Neutrophil (primary cell): ENCODE measurements around the gene NDRG3.

Experiments
- H3K27ac ChIP-seq: fragments of 200-600 bp; sonication (generic); 2 replicates; pipeline ENCODE4 v1.5.1; 2016; ENCODE audit warnings: mild to moderate bottlenecking, moderate library complexity
- H3K27me3 ChIP-seq: fragments of 200-600 bp; sonication (generic); 2 replicates; pipeline ENCODE4 v1.6.0; 2016; ENCODE audit warnings: mild to moderate bottlenecking
- H3K36me3 ChIP-seq: fragments of 200-600 bp; sonication (generic); 2 replicates; pipeline ENCODE4 v1.5.1; 2017
- H3K4me1 ChIP-seq, 2 experiments: fragments of 200-600 bp in 1 of 2; sonication (generic) in 1 of 2; 1 replicate in 1 of 2; 2 replicates in 1 of 2; pipeline versions ENCODE4 v1.5.1 to v1.6.1; 2013 to 2016; ENCODE audit warnings: low read depth in 1 of 2, low read length in 1 of 2, mild to moderate bottlenecking in 1 of 2, moderate library complexity in 1 of 2; ENCODE audit not compliant: control insufficient read depth in 1 of 2, insufficient read depth in 1 of 2
- H3K4me3 ChIP-seq, 2 experiments: fragments of 200-600 bp in 1 of 2; sonication (generic) in 1 of 2; 1 replicate in 1 of 2; 2 replicates in 1 of 2; pipeline ENCODE4 v1.5.1; 2013 to 2016; ENCODE audit warnings: low read depth in 1 of 2, low read length in 1 of 2, mild to moderate bottlenecking in 1 of 2, moderate library complexity in 1 of 2
- H3K9me3 ChIP-seq: fragments of 200-600 bp; sonication (generic); 2 replicates; pipeline ENCODE4 v1.5.1; 2016
- CTCF ChIP-seq: fragments of 200-600 bp; sonication (generic); IDR thresholded peaks from 2 replicates; pipeline ENCODE4 v1.5.1; 2016; ENCODE audit warnings: antibody characterized with exemption

NDRG3 gene

GRCh38 chr20:36647196-36648121 lies 98.4 kb downstream of the NDRG3 start:
- peaks cover 8% of the 10 kb centered on the region for H3K36me3 ChIP-seq
- peaks cover 12 to 13% of the 10 kb centered on the region in 2 experiments for H3K4me1 ChIP-seq
- no peak for TF ChIP-seq CTCF
- H3K4me3 ChIP-seq, result no peak overlapping the region
- peak overlapping the region; percentile 13 for H3K27ac ChIP-seq
- no peaks in the 10 kb centered on the region for H3K27me3 ChIP-seq
- H3K9me3 ChIP-seq, result no peaks in the 10 kb centered on the region

GRCh38 chr20:36646678-36647077 lies 99.2 kb downstream of the NDRG3 start:
- peaks cover 4% of the 10 kb centered on the region for H3K36me3 ChIP-seq
- H3K27ac ChIP-seq, result peak overlapping the region; percentile 72
- TF ChIP-seq CTCF, result no peak
- H3K4me3 ChIP-seq, result no peak overlapping the region
- peaks cover 12 to 13% of the 10 kb centered on the region in 2 experiments for H3K4me1 ChIP-seq
- no peaks in the 10 kb centered on the region for H3K9me3 ChIP-seq
- H3K27me3 ChIP-seq, result no peaks in the 10 kb centered on the region

- peak within 1 kb of the TSS; percentile 72 for H3K27ac ChIP-seq
Measured at GRCh38 chr20:36645998-36646397, 99.9 kb downstream of the NDRG3 start, which contains the start of gene SLA2. TSS of gene SLA2 (minus strand) at chr20:36646196. CDS start at chr20:36641335, 4,861 bp downstream.

GRCh38 chr20:36645353-36645752 lies 100.5 kb downstream of the NDRG3 start:
- H3K36me3 ChIP-seq, result no peaks in the 10 kb centered on the region
- H3K4me3 ChIP-seq, result no peak overlapping the region

More at GRCh38 chr20:36645998-36646397, 99.9 kb downstream of the NDRG3 start, which contains the start of gene SLA2:
- no peaks in the 10 kb centered on the region for H3K27me3 ChIP-seq
- peak within 1 kb of the TSS; percentile 16 to 26 for H3K4me3 ChIP-seq
- no peaks in the 10 kb centered on the region for H3K36me3 ChIP-seq
- no peak for TF ChIP-seq CTCF
- no peaks in the 10 kb centered on the region for H3K9me3 ChIP-seq
- peaks cover 12 to 13% of the 10 kb centered on the region in 2 experiments for H3K4me1 ChIP-seq

GRCh38 chr20:36644706-36645095 lies 101.2 kb downstream of the NDRG3 start:
- Histone ChIP-seq H3K27me3 (no peaks in the 10 kb centered on the region), H3K27ac (no peak overlapping the region), H3K9me3 (no peaks in the 10 kb centered on the region), H3K36me3 (no peaks in the 10 kb centered on the region), H3K4me1 (peaks cover 12 to 13% of the 10 kb centered on the region in 2 experiments), H3K4me3 (no peak overlapping the region)
- no peak for TF ChIP-seq CTCF

More at GRCh38 chr20:36645353-36645752, 100.5 kb downstream of the NDRG3 start:
- no peak for TF ChIP-seq CTCF
- H3K27me3 ChIP-seq, result no peaks in the 10 kb centered on the region
- H3K27ac ChIP-seq, result peak overlapping the region; percentile 72
- H3K9me3 ChIP-seq, result no peaks in the 10 kb centered on the region
- peaks cover 12 to 13% of the 10 kb centered on the region in 2 experiments for H3K4me1 ChIP-seq
